GM12878 (cell line): ENCODE data around the gene TRIP12. TPM values are rescaled to one million over a fixed set of nuclear protein-coding genes. Genes with fewer than 3 reads are reported as not detected.

ENCODE experiments used
- ATAC-seq: fragments of 200-7000 bp; cut with Tn5 transposase; 3 replicates; pipeline ENCODE4 v1.9.1; 2020; ENCODE audit warnings: mild to moderate bottlenecking, moderate library complexity
- BruUV-seq: library from RNA; stranded (reverse); fragments of 400-500 nt; replicated peaks from 2 replicates; lab custom pipeline; 2021; lab: Mats Ljungman, UMichigan
- CTCF ChIA-PET: fragments of 300-600 bp; sonication (Branson Sonifier 250); formaldehyde crosslinking; extraction: SDS; loops from one replicate; lab custom pipeline; 2021; ENCODE audit warnings: inconsistent platforms; lab: Yijun Ruan, JAX
- POLR2A ChIA-PET: fragments of 350-600 bp; formaldehyde crosslinking; extraction: SDS; loops from one replicate; lab custom pipeline; 2021; ENCODE audit warnings: inconsistent platforms; lab: Charles Lee
- RAD21 ChIA-PET: fragments of 300-600 bp; sonication (Branson Sonifier 250); formaldehyde crosslinking; loops from one replicate; lab custom pipeline; 2023; ENCODE audit warnings: antibody characterized with exemption; ENCODE audit not compliant: unreplicated experiment; lab: Charles Lee
- SMC1A ChIA-PET: fragments of 300-600 bp; sonication (Branson Sonifier 250); formaldehyde crosslinking; loops from one replicate; lab custom pipeline; 2023; ENCODE audit not compliant: unreplicated experiment, uncharacterized antibody; lab: Charles Lee
- DNase-seq: peaks from one replicate; pipeline ENCODE4 v3.0.0-alpha.2; 2011; ENCODE audit warnings: low read depth, low spot score
- FAIRE-seq: peaks from 3 replicates; lab custom pipeline; 2011; peaks lifted over from hg19 to GRCh38; lab: Jason Lieb, UNC
- H2AFZ ChIP-seq: 2 replicates; pipeline ENCODE4 v1.6.0; 2011; ENCODE audit warnings: low read depth, low read length, control low read depth; ENCODE audit not compliant: control insufficient read depth
- H3K27ac ChIP-seq: 2 replicates; pipeline ENCODE4 v1.5.1; 2011; ENCODE audit warnings: control low read depth; ENCODE audit not compliant: control insufficient read depth, insufficient read depth
- H3K27me3 ChIP-seq, 2 experiments: replicated peaks in 1 of 2; 2 replicates each; pipeline versions ENCODE4 v1.6.0 to v1.6.1; 2011; ENCODE audit warnings: low read length in 1 of 2; ENCODE audit not compliant: control insufficient read depth in 2 of 2, insufficient read depth in 2 of 2
- H3K36me3 ChIP-seq, 2 experiments: 2 replicates each; pipeline ENCODE4 v1.5.1; 2011; ENCODE audit warnings: low read length in 1 of 2; ENCODE audit not compliant: control insufficient read depth in 2 of 2, insufficient read depth in 2 of 2
- H3K4me1 ChIP-seq: 2 replicates; pipeline ENCODE4 v1.6.1; 2011; ENCODE audit warnings: mild to moderate bottlenecking, low read length, moderate library complexity, mixed read lengths; ENCODE audit not compliant: control insufficient read depth, insufficient read depth
- H3K4me2 ChIP-seq: 2 replicates; pipeline ENCODE4 v1.6.0; 2011; ENCODE audit warnings: control low read depth; ENCODE audit not compliant: control insufficient read depth, insufficient read depth
- H3K4me3 ChIP-seq: fragments of 200-600 bp; sonication (generic); 2 replicates; pipeline ENCODE4 v1.5.1; 2016
- H3K79me2 ChIP-seq: 2 replicates; pipeline ENCODE4 v1.6.0; 2011; ENCODE audit warnings: low read length; ENCODE audit not compliant: control insufficient read depth, insufficient read depth
- H3K9ac ChIP-seq: 2 replicates; pipeline ENCODE4 v1.8.0; 2011; ENCODE audit warnings: low read length, control low read depth, mixed read lengths; ENCODE audit not compliant: control insufficient read depth, insufficient read depth
- H3K9me3 ChIP-seq: replicated peaks from 3 replicates; pipeline ENCODE4 v1.5.1; 2011; ENCODE audit warnings: mild to moderate bottlenecking, low read length; ENCODE audit not compliant: control insufficient read depth, insufficient read depth
- H4K20me1 ChIP-seq: 2 replicates; pipeline ENCODE4 v1.6.0; 2011; ENCODE audit not compliant: control insufficient read depth, insufficient read depth
- ATF3 ChIP-seq: IDR thresholded peaks from 2 replicates; pipeline ENCODE4 v1.6.1; 2011; ENCODE audit warnings: low read depth, mild to moderate bottlenecking, low read length, moderate library complexity, borderline replicate concordance; ENCODE audit errors: extremely low read depth
- CBX3 ChIP-seq: fragments of 200-600 bp; sonication (generic); IDR thresholded peaks from 2 replicates; pipeline ENCODE4 v1.6.1; 2016; ENCODE audit warnings: low read depth, borderline replicate concordance
- CHD4 ChIP-seq: fragments of 200-600 bp; sonication (generic); IDR thresholded peaks from 2 replicates; pipeline ENCODE4 v1.6.1; 2016; ENCODE audit warnings: mild to moderate bottlenecking
- ETV6 ChIP-seq, 2 experiments: fragments of 450-650 bp in 1 of 2; IDR thresholded peaks in 1 of 2; conservative IDR thresholded peaks in 1 of 2; 2 replicates each; pipeline ENCODE4 v1.6.1; 2014; ENCODE audit warnings: antibody characterized with exemption in 1 of 2, borderline replicate concordance in 1 of 2, low read depth in 1 of 2, mild to moderate bottlenecking in 1 of 2, moderate library complexity in 1 of 2
- HDAC6 ChIP-seq: fragments of 200-600 bp; sonication (generic); IDR thresholded peaks from one replicate; pipeline ENCODE4 v1.8.0; 2017; ENCODE audit warnings: antibody characterized with exemption; ENCODE audit not compliant: unreplicated experiment
- HSF1 ChIP-seq: fragments of 150-350 bp; IDR thresholded peaks from 2 replicates; pipeline ENCODE4 v1.6.1; 2014; ENCODE audit warnings: mild to moderate bottlenecking, low read depth, low read length
- IKZF2 ChIP-seq, 2 experiments: fragments of 450-650 bp; IDR thresholded peaks; 2 replicates each; pipeline ENCODE4 v1.6.1; 2017; ENCODE audit warnings: mild to moderate bottlenecking in 2 of 2, moderate library complexity in 2 of 2
- MEF2A ChIP-seq: IDR thresholded peaks from 2 replicates; pipeline ENCODE4 v1.6.1; 2011; ENCODE audit warnings: low read depth, mild to moderate bottlenecking, low read length, moderate library complexity; ENCODE audit not compliant: insufficient read depth
- MXI1 ChIP-seq: fragments of 150-350 bp; IDR thresholded peaks from 2 replicates; pipeline ENCODE4 v1.6.1; 2011; ENCODE audit warnings: low read depth, mild to moderate bottlenecking, inconsistent platforms, low read length, improper control_type of control experiment
- PAX8 ChIP-seq: fragments of 450-650 bp; IDR thresholded peaks from 2 replicates; pipeline ENCODE4 v1.6.1; 2017; ENCODE audit warnings: mild to moderate bottlenecking, moderate library complexity
- PKNOX1 ChIP-seq: fragments of 450-650 bp; IDR thresholded peaks from 2 replicates; pipeline ENCODE4 v1.6.1; 2016; ENCODE audit warnings: mild to moderate bottlenecking
- RAD51 ChIP-seq: fragments of 450-650 bp; IDR thresholded peaks from 2 replicates; pipeline ENCODE4 v1.6.1; 2016; ENCODE audit warnings: moderate library complexity, mild to moderate bottlenecking, inconsistent platforms
- RB1 ChIP-seq: fragments of 450-650 bp; formaldehyde crosslinking; IDR thresholded peaks from 2 replicates; pipeline ENCODE4 v1.6.1; 2017; ENCODE audit warnings: mild to moderate bottlenecking, borderline replicate concordance
- ZNF207 ChIP-seq: fragments of 450-650 bp; IDR thresholded peaks from 2 replicates; pipeline ENCODE4 v1.6.1; 2014; ENCODE audit warnings: antibody characterized with exemption, mild to moderate bottlenecking, borderline replicate concordance
- whole genome bisulfite sequencing: methylation state at CpG from one replicate; pipeline ENCODE4 v1.1.6; 2016; ENCODE audit warnings: low lambda C conversion rate; ENCODE audit not compliant: insufficient replicate concordance, insufficient coverage; ENCODE audit errors: missing lambda C conversion rate; 5-methylcytosine and 5-hydroxymethylcytosine counted together
- in situ Hi-C: fragments of 300-500 bp; cut with MboI; formaldehyde crosslinking; loops from 9 replicates; pipeline ENCODE4 v1.14.3; 2018; ENCODE audit warnings: mixed read lengths
- intact Hi-C: fragments of 100-400 bp; cut with micrococcal nuclease; formaldehyde crosslinking; loops from one replicate; pipeline ENCODE4 v1.14.2; 2022; ENCODE audit not compliant: unreplicated experiment
- polyA plus RNA-seq, 11 experiments: library from polyadenylated mRNA; depleted of rRNA in 4 of 11; unstranded in 6 of 11; stranded (reverse) in 5 of 11; fragments of >200 nt; fragmentation: Nextera tagmentation in 4 of 11; fragmentation: Illumina TruSeq in 1 of 11; extraction: Ambion mirVana in 4 of 11; extraction: Trizol in 1 of 11; gene quantifications; 1 replicate in 1 of 11; 2 replicates in 10 of 11; pipeline versions ENCODE4 v1.2.1 to v1.2.3, GENCODE V29; 2011 to 2016; ENCODE audit warnings: inconsistent platforms in 2 of 11, missing spikeins in 2 of 11, low read depth in 1 of 11
- total RNA-seq, 4 experiments: library from RNA; depleted of rRNA in 3 of 4; stranded (reverse); fragments of >200 nt in 3 of 4; fragmentation: Illumina TruSeq in 1 of 4; extraction: Trizol in 1 of 4; gene quantifications; 2 replicates each; pipeline versions ENCODE4 v1.2.1 to v1.2.3, GENCODE V29; 2013 to 2021
- TF ChIP-seq, protein P1 (sequence below): IDR thresholded peaks from 2 replicates; pipeline ENCODE4 v1.6.1; 2012; ENCODE audit warnings: mild to moderate bottlenecking, low read depth, low read length
- TF ChIP-seq, protein P2 (sequence below): IDR thresholded peaks from 2 replicates; pipeline ENCODE4 v1.6.1; 2012; ENCODE audit warnings: low read depth, low read length, improper control_type of control experiment

Gene TRIP12
- total and polyA plus RNA-seq, 10 of the 15 experiments (the other 5 are each of a cell fraction or from before 2014, with no cell fraction given) = 23.1 to 207 (median 97.0) TPM

GRCh38 chr2:229899604-229900003 is 22.2 kb downstream of the TRIP12 start:
- H3K4me2 ChIP-seq = no peak overlapping the region
- intact Hi-C loops (no loop called here), in situ Hi-C loops (no loop called here)
- no TSS peak for BruUV-seq
- FAIRE-seq (no peak), ATAC-seq (no peak; the same call in 1 of the 3 replicates), DNase-seq (no peak)
- no peak overlapping the region for H3K4me3 ChIP-seq
- RAD21 ChIA-PET = interaction anchor here (1.3 to 1.4 kb wide), 2 partner anchors 12 to 26 kb away, joined by 3 to 4 read pairs; no protein-coding TSS in a partner anchor
- no peak overlapping the region for H3K9ac ChIP-seq
- no peaks in the 10 kb centered on the region for H3K27me3 ChIP-seq
- H2AFZ ChIP-seq = no peak overlapping the region
- H3K4me1 ChIP-seq = peaks cover 5% of the 10 kb centered on the region
- SMC1A ChIA-PET = interaction anchor here (0.8 to 1.5 kb wide), 5 partner anchors 12 to 116 kb away, joined by 3 to 4 read pairs (median 3); no protein-coding TSS in a partner anchor
- no peaks in the 10 kb centered on the region for H3K9me3 ChIP-seq
- POLR2A ChIA-PET = interaction anchor here (0.7 to 1.7 kb wide), 3 partner anchors 12 to 78 kb away, joined by 3 to 5 read pairs (median 4); no protein-coding TSS in a partner anchor
- peaks cover 5 to 23% of the 10 kb centered on the region in 2 experiments for H3K36me3 ChIP-seq
- no peaks in the 10 kb centered on the region; the same call in none of the 2 replicates for H4K20me1 ChIP-seq
- no peak overlapping the region for H3K27ac ChIP-seq
- peaks cover 84% of the 10 kb centered on the region for H3K79me2 ChIP-seq
- CTCF ChIA-PET = interaction anchor here (1.1 to 6.2 kb wide), 5 partner anchors 10 to 118 kb away, joined by 3 to 32 read pairs (median 5); no protein-coding TSS in a partner anchor
- WGBS = 35% methylated on average over 3 of the region's 3 CpGs
- TF ChIP-seq RAD51 (no peak), ZNF207 (no peak), PAX8 (no peak), IKZF2 (IDR thresholded peaks at IDR 0.05) (no peak), CHD4 (no peak), MEF2A (no peak), PKNOX1 (no peak), ATF3 (no peak), MXI1 (no peak), ETV6 (conservative IDR thresholded peaks at IDR 0.05 in 1 of 2, IDR thresholded peaks at IDR 0.05 in 1 of 2; ENCODE audit: borderline replicate concordance in 1 of 2, low read depth in 1 of 2) (no peak), HDAC6 (no peak), RB1 (no peak), HSF1 (no peak), CBX3 (no peak)
- TF ChIP-seq, protein P1, sequence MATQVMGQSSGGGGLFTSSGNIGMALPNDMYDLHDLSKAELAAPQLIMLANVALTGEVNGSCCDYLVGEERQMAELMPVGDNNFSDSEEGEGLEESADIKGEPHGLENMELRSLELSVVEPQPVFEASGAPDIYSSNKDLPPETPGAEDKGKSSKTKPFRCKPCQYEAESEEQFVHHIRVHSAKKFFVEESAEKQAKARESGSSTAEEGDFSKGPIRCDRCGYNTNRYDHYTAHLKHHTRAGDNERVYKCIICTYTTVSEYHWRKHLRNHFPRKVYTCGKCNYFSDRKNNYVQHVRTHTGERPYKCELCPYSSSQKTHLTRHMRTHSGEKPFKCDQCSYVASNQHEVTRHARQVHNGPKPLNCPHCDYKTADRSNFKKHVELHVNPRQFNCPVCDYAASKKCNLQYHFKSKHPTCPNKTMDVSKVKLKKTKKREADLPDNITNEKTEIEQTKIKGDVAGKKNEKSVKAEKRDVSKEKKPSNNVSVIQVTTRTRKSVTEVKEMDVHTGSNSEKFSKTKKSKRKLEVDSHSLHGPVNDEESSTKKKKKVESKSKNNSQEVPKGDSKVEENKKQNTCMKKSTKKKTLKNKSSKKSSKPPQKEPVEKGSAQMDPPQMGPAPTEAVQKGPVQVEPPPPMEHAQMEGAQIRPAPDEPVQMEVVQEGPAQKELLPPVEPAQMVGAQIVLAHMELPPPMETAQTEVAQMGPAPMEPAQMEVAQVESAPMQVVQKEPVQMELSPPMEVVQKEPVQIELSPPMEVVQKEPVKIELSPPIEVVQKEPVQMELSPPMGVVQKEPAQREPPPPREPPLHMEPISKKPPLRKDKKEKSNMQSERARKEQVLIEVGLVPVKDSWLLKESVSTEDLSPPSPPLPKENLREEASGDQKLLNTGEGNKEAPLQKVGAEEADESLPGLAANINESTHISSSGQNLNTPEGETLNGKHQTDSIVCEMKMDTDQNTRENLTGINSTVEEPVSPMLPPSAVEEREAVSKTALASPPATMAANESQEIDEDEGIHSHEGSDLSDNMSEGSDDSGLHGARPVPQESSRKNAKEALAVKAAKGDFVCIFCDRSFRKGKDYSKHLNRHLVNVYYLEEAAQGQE = no peak
- TF ChIP-seq, protein P2, sequence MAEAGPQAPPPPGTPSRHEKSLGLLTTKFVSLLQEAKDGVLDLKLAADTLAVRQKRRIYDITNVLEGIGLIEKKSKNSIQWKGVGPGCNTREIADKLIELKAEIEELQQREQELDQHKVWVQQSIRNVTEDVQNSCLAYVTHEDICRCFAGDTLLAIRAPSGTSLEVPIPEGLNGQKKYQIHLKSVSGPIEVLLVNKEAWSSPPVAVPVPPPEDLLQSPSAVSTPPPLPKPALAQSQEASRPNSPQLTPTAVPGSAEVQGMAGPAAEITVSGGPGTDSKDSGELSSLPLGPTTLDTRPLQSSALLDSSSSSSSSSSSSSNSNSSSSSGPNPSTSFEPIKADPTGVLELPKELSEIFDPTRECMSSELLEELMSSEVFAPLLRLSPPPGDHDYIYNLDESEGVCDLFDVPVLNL = no peak
